SU-DHL-6 (cell line): Measurements from ENCODE around the gene PGAM2.

ENCODE experiments used
- H2AFZ ChIP-seq: fragments of 200-600 bp; sonication (generic); 2 replicates; pipeline ENCODE4 v1.6.1; 2014; ENCODE audit warnings: low read depth, mild to moderate bottlenecking, moderate library complexity, mixed read lengths, antibody characterized with exemption, low read length; ENCODE audit not compliant: severe bottlenecking
- H3F3A ChIP-seq: fragments of 200-600 bp; shearing (Covaris generic); 2 replicates; pipeline ENCODE4 v1.6.0; 2016; ENCODE audit warnings: antibody characterized with exemption, mild to moderate bottlenecking; ENCODE audit not compliant: insufficient read depth
- H3K27ac ChIP-seq: fragments of 200-600 bp; sonication (generic); 2 replicates; pipeline ENCODE4 v1.5.1; 2016; ENCODE audit warnings: low read depth, mild to moderate bottlenecking, low read length, moderate library complexity, mixed read lengths
- H3K27me3 ChIP-seq: fragments of 200-600 bp; sonication (generic), shearing (Covaris generic); 2 replicates; pipeline ENCODE4 v1.6.0; 2014; ENCODE audit warnings: mild to moderate bottlenecking, low read length
- H3K36me3 ChIP-seq: fragments of 200-600 bp; sonication (generic); 2 replicates; pipeline ENCODE4 v1.6.1; 2014; ENCODE audit warnings: mild to moderate bottlenecking, low read length, mixed read lengths
- H3K4me2 ChIP-seq: fragments of 300-600, 200-600 bp; shearing (Covaris generic), sonication (generic); 2 replicates; pipeline ENCODE4 v1.6.0; 2014; ENCODE audit warnings: low read length, low read depth, mild to moderate bottlenecking; ENCODE audit not compliant: poor library complexity, severe bottlenecking
- H3K4me3 ChIP-seq: fragments of 200-600 bp; sonication (generic); 2 replicates; pipeline ENCODE4 v1.5.1; 2014; ENCODE audit warnings: antibody characterized with exemption, low read length, mild to moderate bottlenecking, mixed read lengths; ENCODE audit not compliant: insufficient read depth, poor library complexity, severe bottlenecking
- H3K79me2 ChIP-seq: fragments of 200-600 bp; sonication (generic); 2 replicates; pipeline ENCODE4 v1.6.1; 2014; ENCODE audit warnings: mild to moderate bottlenecking, low read length, moderate library complexity; ENCODE audit not compliant: insufficient read depth
- H3K9ac ChIP-seq: fragments of 200-600 bp; sonication (generic); 2 replicates; pipeline ENCODE4 v1.7.0; 2014; ENCODE audit warnings: mild to moderate bottlenecking, low read length
- H3K9me2 ChIP-seq: fragments of 200-600 bp; sonication (generic); replicated peaks from 2 replicates; pipeline ENCODE4 v1.6.1; 2014; ENCODE audit warnings: low read length; ENCODE audit not compliant: insufficient read depth
- H3K9me3 ChIP-seq: fragments of 200-600 bp; sonication (generic); 2 replicates; pipeline ENCODE4 v1.6.1; 2014; ENCODE audit warnings: low read length, mixed read lengths; ENCODE audit not compliant: insufficient read depth
- H4K20me1 ChIP-seq: fragments of 200-600 bp; sonication (generic); 2 replicates; pipeline ENCODE4 v1.6.1; 2014; ENCODE audit warnings: low read depth, mild to moderate bottlenecking, antibody characterized with exemption, low read length, moderate library complexity, mixed read lengths
- CTCF ChIP-seq: fragments of 200-600 bp; sonication (generic); IDR thresholded peaks from one replicate; pipeline ENCODE4 v1.5.1; 2017; ENCODE audit warnings: antibody characterized with exemption, mild to moderate bottlenecking, low read length, moderate library complexity; ENCODE audit not compliant: insufficient read depth, poor library complexity, severe bottlenecking
- EZH2phosphoT487 ChIP-seq: fragments of 200-600 bp; sonication (generic), shearing (Covaris generic); conservative IDR thresholded peaks from 2 replicates; pipeline ENCODE4 v1.6.1; 2018; ENCODE audit warnings: mild to moderate bottlenecking, antibody characterized with exemption, low read length, moderate library complexity, mixed read lengths

The PGAM2 gene

GRCh38 chr7:44077681-44078091 lies 12.3 kb upstream of the PGAM2 start:
- Histone ChIP-seq H3K4me2 (no peak overlapping the region), H3K9me3 (no peaks in the 10 kb centered on the region), H3F3A (peaks cover 6% of the 10 kb centered on the region), H3K4me3 (no peak overlapping the region), H3K27ac (no peak overlapping the region), H3K27me3 (no peaks in the 10 kb centered on the region), H4K20me1 (no peaks in the 10 kb centered on the region), H2AFZ (no peak overlapping the region), H3K9ac (no peak overlapping the region), H3K36me3 (no peaks in the 10 kb centered on the region), H3K9me2 (no peaks in the 10 kb centered on the region), H3K79me2 (peaks cover 9% of the 10 kb centered on the region; the same call in 1 of the 2 replicates)
- TF ChIP-seq CTCF: no peak
- TF ChIP-seq EZH2phosphoT487: no peak

GRCh38 chr7:44077061-44077460 lies 11.7 kb upstream of the PGAM2 start:
- no peaks in the 10 kb centered on the region for H4K20me1 ChIP-seq
- peaks cover 6% of the 10 kb centered on the region for H3F3A ChIP-seq
- TF ChIP-seq CTCF: no peak
- no peak for TF ChIP-seq EZH2phosphoT487
- no peak overlapping the region for H3K4me2 ChIP-seq
- no peak overlapping the region for H3K27ac ChIP-seq
- H3K36me3 ChIP-seq: no peaks in the 10 kb centered on the region
- no peak overlapping the region for H3K9ac ChIP-seq
- H3K27me3 ChIP-seq: no peaks in the 10 kb centered on the region
- no peak overlapping the region for H2AFZ ChIP-seq
- no peaks in the 10 kb centered on the region for H3K9me3 ChIP-seq
- no peaks in the 10 kb centered on the region for H3K9me2 ChIP-seq
- no peak overlapping the region for H3K4me3 ChIP-seq
- H3K79me2 ChIP-seq: peaks cover 9% of the 10 kb centered on the region; the same call in 1 of the 2 replicates

GRCh38 chr7:44076101-44076895 lies 10.9 kb upstream of the PGAM2 start:
- H3K9me3 ChIP-seq: no peaks in the 10 kb centered on the region
- H3K9me2 ChIP-seq: no peaks in the 10 kb centered on the region
- H2AFZ ChIP-seq: no peak overlapping the region
- H4K20me1 ChIP-seq: no peaks in the 10 kb centered on the region
- peaks cover 6% of the 10 kb centered on the region; the same call in 1 of the 2 replicates for H3K79me2 ChIP-seq
- H3K4me2 ChIP-seq: no peak overlapping the region
- H3K27ac ChIP-seq: no peak overlapping the region
- TF ChIP-seq CTCF (no peak), EZH2phosphoT487 (no peak)
- H3K27me3 ChIP-seq: no peaks in the 10 kb centered on the region
- no peak overlapping the region for H3K9ac ChIP-seq
- peaks cover 3% of the 10 kb centered on the region for H3F3A ChIP-seq
- H3K4me3 ChIP-seq: no peak overlapping the region
- no peaks in the 10 kb centered on the region for H3K36me3 ChIP-seq
